Activated CD4-positive, alpha-beta T cell treated with anti-CD3 and anti-CD28 coated beads, Interleukin-2, Interleukin-6, amounts not matched to agents 100 ng/mL and 50 ng/mL, durations not matched to agents 16 hours and 8 hours (primary cell): ENCODE data around the gene TGFBR3L.

Experiments used
- DNase-seq: peaks from one replicate; pipeline ENCODE4 v3.0.0-alpha.2; 2020

Gene TGFBR3L

DNA sequence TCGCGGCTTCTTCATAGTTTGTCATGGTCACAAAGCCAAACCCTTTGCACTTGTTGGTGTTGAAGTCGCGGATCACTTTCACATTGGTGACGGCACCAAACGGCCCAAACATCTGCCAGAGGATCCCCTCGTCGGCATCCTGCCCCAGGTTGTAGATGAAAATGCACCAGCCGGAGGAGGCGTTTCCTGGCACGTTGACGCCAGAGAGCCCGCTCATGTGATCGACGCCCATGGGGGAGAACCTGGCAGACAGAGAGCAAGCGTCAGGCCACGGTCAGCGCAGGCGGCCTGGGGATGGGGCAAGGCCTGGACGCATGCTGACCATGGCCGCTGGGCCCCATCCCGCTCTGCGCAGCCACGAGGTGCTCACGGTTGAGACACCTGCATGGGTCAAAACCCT lies 48.9 kb downstream of the TGFBR3L start:
- DNase-seq = no peak

DNA sequence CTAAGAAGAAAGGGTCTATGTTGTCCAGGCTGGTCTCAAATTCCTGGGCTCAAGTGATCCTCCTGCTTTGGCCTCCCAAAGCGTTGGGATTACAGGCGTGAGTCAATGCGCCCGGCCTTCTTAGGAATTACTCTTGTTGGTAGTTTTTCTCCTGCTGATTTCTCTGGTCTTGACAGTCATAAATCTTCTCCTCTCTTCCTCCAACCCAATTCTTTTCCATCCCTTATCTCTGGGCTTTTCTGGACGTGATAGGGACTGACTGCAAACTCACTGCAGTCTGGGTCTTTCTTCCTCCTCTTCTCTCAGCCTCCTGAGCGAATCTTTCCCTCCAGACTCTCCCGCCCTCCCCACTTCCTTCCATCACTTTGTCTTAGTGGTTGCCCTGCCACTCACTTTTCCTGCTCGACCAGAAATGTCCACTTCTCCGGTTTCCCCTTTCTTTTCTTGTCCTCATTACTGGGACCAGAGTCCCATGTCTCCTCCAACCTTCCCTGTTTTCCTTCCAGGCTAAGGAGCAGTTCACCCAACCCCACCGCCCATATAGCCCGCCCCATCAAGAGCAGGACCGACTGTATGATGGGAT lies 50.7 kb downstream of the TGFBR3L start:
- DNase-seq = no peak

DNA sequence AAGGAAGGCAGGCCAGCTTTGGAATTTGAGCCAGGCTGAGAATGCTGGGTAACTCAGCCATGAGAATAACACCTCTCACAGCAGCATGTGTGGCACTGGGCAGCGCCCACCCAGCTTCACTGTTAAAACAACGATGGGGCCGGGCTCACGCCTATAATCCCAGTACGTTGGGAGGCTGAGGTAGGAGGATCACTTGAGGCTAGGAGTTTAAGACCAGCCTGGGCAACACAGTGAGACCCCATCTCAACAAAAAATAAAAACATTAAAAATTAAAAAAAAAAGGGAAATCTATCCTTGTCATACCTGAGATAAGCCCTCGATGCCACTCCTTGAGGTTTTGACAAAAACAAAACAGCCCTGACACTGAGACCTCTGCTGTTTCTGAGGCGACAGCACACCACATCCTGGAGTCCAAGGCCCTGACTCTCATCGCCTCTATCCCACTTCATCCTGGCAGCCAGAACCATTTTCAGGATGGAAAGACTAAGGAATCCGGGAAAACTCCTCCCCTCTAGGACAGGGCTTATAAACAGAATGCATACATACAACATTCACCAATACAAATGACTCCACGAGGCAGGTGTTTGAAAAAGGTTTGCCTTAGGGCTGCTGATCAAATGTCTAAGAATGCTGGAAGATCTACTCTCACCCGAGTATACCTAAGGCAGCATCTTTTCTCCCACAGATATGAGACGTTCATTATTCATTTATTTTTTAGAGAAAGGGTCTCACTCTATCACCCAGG lies 51.5 kb downstream of the TGFBR3L start:
- DNase-seq = no peak

DNA sequence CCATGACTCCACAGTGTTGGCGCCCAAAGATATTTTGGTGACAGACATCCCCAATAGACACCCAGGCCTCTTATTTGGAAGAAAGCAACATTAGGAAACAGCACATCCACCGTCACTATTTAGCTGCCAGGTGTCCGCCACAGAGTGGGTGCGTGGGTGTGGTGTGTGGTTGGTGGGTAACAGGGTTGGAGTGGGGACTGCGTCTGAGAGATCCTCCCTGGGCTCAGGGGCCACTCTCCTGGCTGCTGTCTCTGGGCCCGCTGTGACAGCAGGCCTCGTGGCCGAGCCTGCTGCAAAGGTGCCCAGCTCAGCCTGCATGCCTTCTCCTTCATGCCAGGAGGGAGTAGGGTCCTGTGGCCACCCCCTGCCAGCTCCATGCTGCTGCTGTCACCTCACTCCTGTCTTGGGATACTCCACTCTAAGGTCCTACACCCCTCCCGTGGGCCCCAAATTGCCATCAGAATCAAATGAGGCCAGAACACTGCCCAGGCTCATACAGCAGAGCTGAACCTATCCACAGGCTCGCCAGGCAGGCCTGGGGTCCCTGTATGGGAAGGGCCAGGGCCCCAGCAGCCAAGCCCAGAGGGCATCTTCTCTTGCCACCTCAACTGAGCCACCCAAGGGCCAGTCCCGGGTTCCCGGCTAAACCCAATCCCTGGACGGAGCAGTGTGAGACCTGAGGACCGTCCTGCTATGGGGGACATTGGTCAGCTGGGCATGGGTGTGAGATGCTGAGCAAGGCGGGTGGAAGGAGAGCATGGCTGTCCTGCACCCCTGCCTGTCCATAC lies 53.6 kb downstream of the TGFBR3L start:
- no peak for DNase-seq
